Measurements from ENCODE around the gene PCDHA1. TPM values are rescaled to one million over a fixed set of nuclear protein-coding genes. Genes with fewer than 3 reads are reported as not detected.

Gene PCDHA1
- total RNA-seq, 2 experiments from 2014 or later, result not detected

Other genes starting within 250 kb of the PCDHA1 start
- 10 to 100 TPM; 11.8 to 12.0 TPM for gene EIF4EBP3, start 238.5 kb upstream of the PCDHA1 start, total RNA-seq
- gene SRA1, start 228.7 kb upstream of the PCDHA1 start, total RNA-seq, result 10 to 100 TPM; 34.4 to 36.9 TPM
- gene APBB3, start 221.5 kb upstream of the PCDHA1 start, total RNA-seq, result 10 to 100 TPM; 41.3 to 47.7 TPM
- gene SLC35A4, start 221.3 kb upstream of the PCDHA1 start, total RNA-seq, result 10 to 100 TPM; 80.8 to 94.0 TPM
- gene CD14, start 153.0 kb upstream of the PCDHA1 start, total RNA-seq, result 1 to 10 TPM; 3.5 to 4.1 TPM
- 10 to 100 TPM; 39.2 to 43.7 TPM for gene TMCO6, start 146.7 kb upstream of the PCDHA1 start, total RNA-seq
- 10 to 100 TPM; 65.9 to 66.6 TPM for gene NDUFA2, start 138.5 kb upstream of the PCDHA1 start, total RNA-seq
- 100 to 1,000 TPM; 135 to 140 TPM for gene IK, start 138.3 kb upstream of the PCDHA1 start, total RNA-seq
- 10 to 100 TPM; 41.8 to 45.4 TPM for gene WDR55, start 121.2 kb upstream of the PCDHA1 start, total RNA-seq
- gene DND1, start 112.6 kb upstream of the PCDHA1 start, total RNA-seq, result 1 to 10 TPM; 3.1 to 3.4 TPM
- gene HARS1, start 94.8 kb upstream of the PCDHA1 start, total RNA-seq, result 10 to 100 TPM; 77.3 to 81.5 TPM
- gene HARS2, start 94.7 kb upstream of the PCDHA1 start, total RNA-seq, result 10 to 100 TPM; 38.7 to 41.7 TPM
- gene ZMAT2, start 85.7 kb upstream of the PCDHA1 start, total RNA-seq, result 10 to 100 TPM; 54.7 to 57.8 TPM
- gene PCDHA2, start 8.7 kb downstream of the PCDHA1 start, total RNA-seq, result not detected
- gene PCDHA3, start 14.9 kb downstream of the PCDHA1 start, total RNA-seq, result not detected
- not detected for gene PCDHA4, start 20.9 kb downstream of the PCDHA1 start, total RNA-seq
- not detected for gene PCDHA5, start 35.5 kb downstream of the PCDHA1 start, total RNA-seq
- not detected for gene PCDHA6, start 41.8 kb downstream of the PCDHA1 start, total RNA-seq
- gene PCDHA7, start 48.1 kb downstream of the PCDHA1 start, total RNA-seq, result not detected
- not detected for gene PCDHA8, start 55.0 kb downstream of the PCDHA1 start, total RNA-seq
- gene PCDHA9, start 62.2 kb downstream of the PCDHA1 start, total RNA-seq, result not detected
- not detected for gene PCDHA10, start 69.8 kb downstream of the PCDHA1 start, total RNA-seq
- not detected for gene PCDHA11, start 82.8 kb downstream of the PCDHA1 start, total RNA-seq
- gene PCDHA12, start 89.2 kb downstream of the PCDHA1 start, total RNA-seq, result not detected
- not detected for gene PCDHA13, start 96.0 kb downstream of the PCDHA1 start, total RNA-seq
- not detected for gene PCDHAC1, start 140.2 kb downstream of the PCDHA1 start, total RNA-seq
- not detected for gene PCDHAC2, start 180.3 kb downstream of the PCDHA1 start, total RNA-seq

Data from activated naive CD8-positive, alpha-beta T cell treated with anti-CD3 and anti-CD28 coated beads, Interleukin-2, amount 10 ng/mL, durations not matched to agents 7 days and 5 days (primary cell).